Loucy (cell line): ENCODE measurements around the gene RS1.

Source experiments
- EZH2phosphoT487 ChIP-seq: fragments of 200-600 bp; IDR thresholded peaks from 2 replicates; pipeline ENCODE4 v1.6.1; 2018; ENCODE audit warnings: antibody characterized with exemption, mild to moderate bottlenecking, moderate library complexity, borderline replicate concordance
- TF ChIP-seq, protein P1 (sequence below): fragments of 200-600 bp; sonication (generic); conservative IDR thresholded peaks from 2 replicates; pipeline ENCODE4 v1.5.1; 2014; ENCODE audit warnings: mild to moderate bottlenecking, antibody characterized with exemption, low read length

DNA sequence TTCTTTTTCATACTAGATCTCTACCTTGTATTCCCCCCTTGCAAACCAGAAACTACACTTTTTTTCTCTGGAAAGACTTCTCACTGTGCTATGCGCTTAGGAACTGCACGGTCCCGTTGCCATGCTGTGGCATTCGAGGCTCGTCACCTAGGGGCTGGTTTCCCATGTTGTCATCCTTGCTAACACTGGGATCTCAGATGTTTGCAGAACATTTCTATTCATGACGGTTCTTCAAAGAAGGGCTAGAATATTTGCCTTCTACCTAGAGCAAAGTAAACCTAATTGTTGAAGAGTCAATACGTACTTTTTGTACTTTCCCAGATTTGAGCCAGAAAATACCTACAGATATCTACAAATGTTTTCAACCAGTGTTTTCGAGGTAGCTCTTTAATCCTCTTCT is 41.0 kb downstream of the RS1 start:
- TF ChIP-seq, protein P1, sequence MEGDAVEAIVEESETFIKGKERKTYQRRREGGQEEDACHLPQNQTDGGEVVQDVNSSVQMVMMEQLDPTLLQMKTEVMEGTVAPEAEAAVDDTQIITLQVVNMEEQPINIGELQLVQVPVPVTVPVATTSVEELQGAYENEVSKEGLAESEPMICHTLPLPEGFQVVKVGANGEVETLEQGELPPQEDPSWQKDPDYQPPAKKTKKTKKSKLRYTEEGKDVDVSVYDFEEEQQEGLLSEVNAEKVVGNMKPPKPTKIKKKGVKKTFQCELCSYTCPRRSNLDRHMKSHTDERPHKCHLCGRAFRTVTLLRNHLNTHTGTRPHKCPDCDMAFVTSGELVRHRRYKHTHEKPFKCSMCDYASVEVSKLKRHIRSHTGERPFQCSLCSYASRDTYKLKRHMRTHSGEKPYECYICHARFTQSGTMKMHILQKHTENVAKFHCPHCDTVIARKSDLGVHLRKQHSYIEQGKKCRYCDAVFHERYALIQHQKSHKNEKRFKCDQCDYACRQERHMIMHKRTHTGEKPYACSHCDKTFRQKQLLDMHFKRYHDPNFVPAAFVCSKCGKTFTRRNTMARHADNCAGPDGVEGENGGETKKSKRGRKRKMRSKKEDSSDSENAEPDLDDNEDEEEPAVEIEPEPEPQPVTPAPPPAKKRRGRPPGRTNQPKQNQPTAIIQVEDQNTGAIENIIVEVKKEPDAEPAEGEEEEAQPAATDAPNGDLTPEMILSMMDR, result no peak
- TF ChIP-seq EZH2phosphoT487, result no peak
